Keratinocyte (primary cell): ENCODE results near the gene MYO1H.

Source experiments
- EZH2 ChIP-seq: IDR thresholded peaks from one replicate; pipeline ENCODE4 v1.6.1; 2012; ENCODE audit warnings: inconsistent platforms, mild to moderate bottlenecking, low read length, moderate library complexity
- TF ChIP-seq, protein P1 (sequence below), 3 experiments: IDR thresholded peaks in 1 of 3; conservative IDR thresholded peaks in 1 of 3; optimal IDR thresholded peaks in 1 of 3; 2 replicates in 2 of 3; 3 replicates in 1 of 3; pipeline versions ENCODE3 to v1.5.1; 2011; ENCODE audit warnings: low read length in 3 of 3, mild to moderate bottlenecking in 3 of 3, moderate library complexity in 2 of 3, control low read depth in 1 of 3, inconsistent platforms in 1 of 3; ENCODE audit not compliant: insufficient read depth in 2 of 3; ENCODE audit errors: extremely low read depth in 1 of 3

DNA sequence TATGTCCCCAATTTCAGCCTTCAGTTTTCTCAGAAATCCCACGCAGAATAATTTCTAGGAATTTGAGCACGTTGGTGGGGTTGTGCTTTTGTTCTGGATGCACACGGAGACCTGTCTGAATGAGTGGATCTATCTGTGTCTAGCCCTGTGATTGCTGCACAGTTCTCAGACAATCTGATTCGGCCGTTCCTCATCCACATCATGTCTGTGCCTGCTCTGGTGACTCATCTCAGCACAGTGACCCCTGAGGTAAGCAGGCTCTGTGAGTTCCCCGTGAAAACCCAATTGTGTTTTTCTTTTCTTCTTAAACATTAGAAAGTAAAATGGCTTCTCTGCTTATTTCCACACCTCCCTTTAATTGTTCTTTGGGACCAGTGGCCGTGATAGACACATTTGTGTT is 150.0 kb downstream of the MYO1H start:
- TF ChIP-seq, protein P1, sequence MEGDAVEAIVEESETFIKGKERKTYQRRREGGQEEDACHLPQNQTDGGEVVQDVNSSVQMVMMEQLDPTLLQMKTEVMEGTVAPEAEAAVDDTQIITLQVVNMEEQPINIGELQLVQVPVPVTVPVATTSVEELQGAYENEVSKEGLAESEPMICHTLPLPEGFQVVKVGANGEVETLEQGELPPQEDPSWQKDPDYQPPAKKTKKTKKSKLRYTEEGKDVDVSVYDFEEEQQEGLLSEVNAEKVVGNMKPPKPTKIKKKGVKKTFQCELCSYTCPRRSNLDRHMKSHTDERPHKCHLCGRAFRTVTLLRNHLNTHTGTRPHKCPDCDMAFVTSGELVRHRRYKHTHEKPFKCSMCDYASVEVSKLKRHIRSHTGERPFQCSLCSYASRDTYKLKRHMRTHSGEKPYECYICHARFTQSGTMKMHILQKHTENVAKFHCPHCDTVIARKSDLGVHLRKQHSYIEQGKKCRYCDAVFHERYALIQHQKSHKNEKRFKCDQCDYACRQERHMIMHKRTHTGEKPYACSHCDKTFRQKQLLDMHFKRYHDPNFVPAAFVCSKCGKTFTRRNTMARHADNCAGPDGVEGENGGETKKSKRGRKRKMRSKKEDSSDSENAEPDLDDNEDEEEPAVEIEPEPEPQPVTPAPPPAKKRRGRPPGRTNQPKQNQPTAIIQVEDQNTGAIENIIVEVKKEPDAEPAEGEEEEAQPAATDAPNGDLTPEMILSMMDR (optimal IDR thresholded peaks at IDR 0.05 in 1 of 3, IDR thresholded peaks at IDR 0.05 in 1 of 3, conservative IDR thresholded peaks at IDR 0.05 in 1 of 3; ENCODE audit: extremely low read depth in 1 of 3, insufficient read depth in 2 of 3, low read length in 3 of 3) = no peak
- TF ChIP-seq EZH2 = no peak
